SW480 (cell line): ENCODE data around the gene SNAP23.
"Not testable (repeated sequence)": the region's sequence is repeated elsewhere in the genome, so short reads cannot be mapped to it uniquely, and the experiment has no call there.

Source experiments
- DNase-seq: peaks from one replicate; pipeline ENCODE4 v3.0.0-alpha.2; 2016; ENCODE audit warnings: low spot score

Gene SNAP23

DNA sequence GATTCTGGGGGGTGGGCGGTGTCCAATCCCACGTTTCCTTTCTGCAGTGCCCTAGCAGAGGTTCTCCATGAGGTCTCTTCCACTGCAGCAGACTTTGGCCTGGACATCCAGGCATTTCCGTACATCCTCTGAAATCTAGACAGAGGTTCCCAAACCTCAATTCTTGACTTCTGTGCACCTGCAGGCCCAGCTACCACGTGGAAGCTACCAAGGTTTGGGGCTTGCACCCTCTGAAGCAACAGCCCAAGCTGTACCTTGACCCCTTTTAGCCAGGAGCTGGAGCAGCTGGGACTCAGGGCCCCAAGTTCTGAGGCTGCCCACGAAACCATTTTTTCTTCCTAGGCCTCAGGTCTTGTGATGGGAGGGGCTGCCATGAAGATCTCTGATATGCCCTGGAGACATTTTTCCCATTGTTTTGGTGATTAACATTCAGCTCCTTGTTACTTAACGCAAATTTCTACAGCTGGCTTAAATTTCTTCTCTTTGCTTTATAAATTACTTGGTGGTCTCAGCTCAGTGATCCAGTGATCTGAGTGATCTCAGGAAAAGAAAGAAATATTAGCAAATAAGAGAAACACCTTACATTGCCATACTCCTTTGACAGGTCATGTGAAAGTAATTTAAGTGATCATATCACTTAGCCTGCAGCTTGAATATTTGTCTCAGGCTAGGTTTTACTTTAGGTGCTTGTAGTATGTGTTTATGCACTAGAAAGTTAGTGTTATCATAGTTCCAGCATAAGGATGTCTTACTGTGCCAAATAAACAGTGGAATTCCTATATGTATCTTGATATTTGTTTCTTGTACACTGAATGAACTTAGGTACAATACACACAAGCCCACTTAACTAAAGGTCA lies 3.0 kb downstream of the SNAP23 start:
- no peak for DNase-seq

DNA sequence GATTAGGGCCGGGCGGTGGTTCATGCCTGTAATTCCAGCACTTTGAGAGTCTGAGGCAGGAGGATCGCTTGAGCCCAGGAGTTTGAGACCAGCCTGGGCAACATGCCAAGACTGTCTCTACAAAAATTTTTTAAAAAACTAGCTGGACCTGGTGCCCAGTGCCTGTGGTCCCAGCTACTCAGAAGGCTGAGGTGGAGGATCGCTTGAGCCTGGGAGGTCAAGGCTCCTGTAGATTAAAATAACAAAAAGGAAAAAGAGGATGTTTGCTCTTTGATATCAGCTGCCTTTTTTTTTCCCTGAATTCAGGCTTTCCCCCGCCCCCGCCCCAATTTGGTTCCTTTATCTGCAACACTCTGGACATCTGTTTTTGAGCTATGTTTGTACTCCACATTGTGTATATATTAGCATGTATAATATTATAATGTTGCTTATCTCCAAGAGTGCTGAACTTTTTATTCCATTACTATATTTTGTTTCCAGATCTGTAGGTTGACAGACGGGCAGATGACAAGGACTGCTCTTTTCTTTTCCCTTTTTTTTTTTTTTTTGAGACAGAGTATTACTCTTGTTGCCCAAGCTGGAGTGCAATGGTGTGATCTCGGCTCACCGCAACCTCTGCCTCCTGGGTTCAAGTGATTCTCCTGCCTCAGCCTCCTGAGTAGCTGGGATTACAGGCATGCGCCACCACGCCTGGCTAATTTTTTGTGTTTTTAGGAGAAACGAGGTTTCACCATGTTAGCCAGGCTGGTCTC lies 4.6 kb downstream of the SNAP23 start:
- no peak for DNase-seq

DNA sequence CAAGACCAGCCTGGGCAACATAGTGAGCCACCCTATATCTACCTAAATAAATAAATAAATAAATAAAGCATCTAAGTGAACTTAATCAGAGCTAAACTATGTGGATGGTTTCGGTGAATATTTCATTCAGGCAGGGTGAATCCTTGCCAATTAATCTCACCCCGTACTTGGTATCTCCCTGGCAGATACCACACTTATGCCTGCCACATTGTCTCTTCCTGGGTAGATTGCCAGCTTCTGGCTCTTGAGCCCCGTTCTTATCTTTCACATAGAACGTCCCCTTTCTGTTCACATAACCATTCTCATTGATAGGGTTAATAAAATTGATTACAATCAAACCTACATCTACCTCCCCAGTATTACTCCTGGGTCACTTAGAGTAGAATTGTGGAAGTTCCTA lies 7.0 kb downstream of the SNAP23 start:
- no peak for DNase-seq

DNA sequence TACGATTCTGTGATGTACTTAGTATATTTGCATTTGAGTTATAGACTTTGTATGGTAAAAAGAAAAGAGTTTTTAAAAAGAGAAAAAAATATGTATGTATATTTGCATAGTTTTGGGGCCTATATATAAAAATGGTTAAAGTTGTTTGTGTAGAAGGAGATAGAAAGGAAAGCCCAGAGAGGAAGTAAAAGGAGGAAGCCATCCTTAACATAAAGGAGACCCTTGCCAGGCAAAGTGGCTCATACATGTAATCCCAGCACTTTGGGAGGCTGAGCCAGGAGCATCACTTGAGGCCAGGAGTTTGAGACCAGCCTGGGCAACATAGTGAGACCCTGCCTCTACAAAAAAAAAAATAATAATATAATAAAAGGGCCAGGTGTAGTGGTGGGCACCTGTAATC lies 8.4 kb downstream of the SNAP23 start:
- no peak for DNase-seq

DNA sequence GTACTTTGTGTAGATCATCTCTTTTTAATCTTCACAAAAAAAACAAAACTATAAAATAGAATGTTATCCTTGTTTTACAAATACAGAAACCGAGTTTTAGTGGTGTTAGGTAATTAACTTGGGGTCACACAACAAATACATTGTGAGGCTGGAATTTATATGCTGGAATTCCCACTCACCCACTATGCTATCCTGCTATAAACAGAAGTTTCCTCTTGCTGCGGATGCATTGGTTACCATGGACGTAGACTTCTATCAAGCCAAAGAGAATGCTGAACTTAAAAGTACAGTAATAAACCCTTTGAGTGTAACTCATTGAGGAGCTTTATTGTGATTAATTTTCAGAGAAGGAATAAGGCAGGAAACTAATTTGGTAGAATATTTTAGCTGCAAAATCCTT lies 9.2 kb downstream of the SNAP23 start:
- no peak for DNase-seq

DNA sequence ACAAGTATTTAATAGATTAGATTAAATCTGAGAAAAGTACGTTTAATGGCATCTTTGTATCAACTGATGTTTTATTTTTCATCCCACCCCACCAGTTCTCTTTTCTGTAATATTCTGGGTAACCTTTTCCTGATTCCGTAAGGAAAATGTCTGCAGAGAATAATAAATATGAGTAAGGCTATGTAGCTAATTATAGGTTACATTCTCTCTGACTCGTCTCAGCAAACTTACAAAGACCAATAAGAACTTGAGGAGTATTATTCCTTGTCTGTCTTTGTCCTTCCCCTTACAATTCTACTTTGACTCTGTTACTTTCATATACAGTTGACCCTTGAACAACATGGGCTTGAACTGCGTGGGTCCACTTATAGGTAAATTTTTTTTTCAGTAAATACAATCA lies 12.1 kb downstream of the SNAP23 start:
- no peak for DNase-seq

DNA sequence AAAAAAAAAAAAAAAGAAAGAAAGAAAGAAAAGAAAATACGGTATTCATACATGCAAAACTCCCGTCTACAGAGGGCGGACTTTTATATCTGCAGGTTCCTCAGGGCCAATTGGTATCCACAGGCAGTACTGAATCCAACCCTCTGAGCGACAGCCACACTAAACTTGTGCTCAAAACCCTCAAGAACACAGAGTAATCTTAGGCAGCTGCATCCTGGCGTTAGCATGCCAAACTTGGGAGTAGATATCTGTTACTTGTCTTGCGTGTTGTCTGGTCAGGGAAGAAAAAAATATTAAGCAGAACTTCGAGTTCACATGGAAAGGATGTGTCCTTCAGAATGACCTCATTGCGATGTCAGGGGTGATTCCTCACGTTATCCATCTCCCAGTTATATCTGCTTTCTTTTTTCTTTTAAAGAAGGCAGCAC lies 12.8 kb downstream of the SNAP23 start:
- DNase-seq, result no peak

DNA sequence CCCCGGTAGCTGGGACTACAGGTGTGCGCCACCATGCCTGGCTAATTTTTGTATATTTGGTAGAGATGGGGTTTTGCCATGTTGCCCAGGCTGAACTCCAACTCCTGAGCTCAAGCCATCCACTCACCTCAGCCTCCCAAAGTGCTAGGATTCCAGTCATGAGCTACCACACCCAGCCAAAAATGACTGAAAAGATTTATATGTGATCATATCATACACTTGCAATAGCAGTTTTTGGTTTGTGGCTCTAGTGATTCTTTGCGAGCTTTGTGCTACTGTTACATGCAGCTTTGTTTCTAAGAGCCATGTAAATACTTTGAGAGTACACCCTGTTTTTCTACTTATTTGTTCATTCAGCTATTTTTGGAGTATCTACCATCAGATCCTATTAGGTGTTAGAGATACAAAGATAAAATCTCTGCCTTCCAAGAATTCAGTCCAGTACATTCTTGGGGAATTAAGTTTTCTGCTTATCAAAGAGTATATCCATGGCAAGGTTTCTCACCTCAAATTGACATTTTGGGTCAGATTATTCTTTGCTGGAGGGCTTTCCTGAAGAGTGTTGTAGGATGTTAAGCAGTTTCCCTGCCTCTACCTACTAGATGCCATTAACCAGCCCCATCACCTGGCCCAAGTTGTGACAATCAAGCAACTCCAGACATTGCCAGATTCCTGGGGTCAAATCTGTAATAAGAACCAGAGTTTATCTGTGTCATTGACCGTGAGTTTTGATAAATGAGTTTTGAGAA lies 15.0 kb downstream of the SNAP23 start:
- DNase-seq, result no peak

DNA sequence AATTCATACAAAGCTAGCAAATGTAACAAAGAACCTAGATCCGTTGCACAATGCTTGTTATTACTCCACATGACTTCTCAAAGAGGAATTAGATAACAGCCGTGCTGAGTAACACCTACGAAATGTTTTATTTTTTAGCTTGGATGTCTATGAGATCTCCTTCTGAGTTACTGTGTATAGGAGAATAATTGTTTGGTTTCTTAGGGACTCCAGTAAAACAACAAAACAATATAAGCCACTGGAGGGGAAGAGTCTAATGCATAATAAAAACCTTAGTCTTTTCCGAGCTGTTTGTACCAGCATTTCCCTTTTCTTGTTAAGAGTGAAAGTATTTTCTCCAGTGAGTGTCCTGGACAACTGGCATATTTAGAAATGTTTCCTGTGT lies 15.6 kb downstream of the SNAP23 start:
- DNase-seq, result no peak

DNA sequence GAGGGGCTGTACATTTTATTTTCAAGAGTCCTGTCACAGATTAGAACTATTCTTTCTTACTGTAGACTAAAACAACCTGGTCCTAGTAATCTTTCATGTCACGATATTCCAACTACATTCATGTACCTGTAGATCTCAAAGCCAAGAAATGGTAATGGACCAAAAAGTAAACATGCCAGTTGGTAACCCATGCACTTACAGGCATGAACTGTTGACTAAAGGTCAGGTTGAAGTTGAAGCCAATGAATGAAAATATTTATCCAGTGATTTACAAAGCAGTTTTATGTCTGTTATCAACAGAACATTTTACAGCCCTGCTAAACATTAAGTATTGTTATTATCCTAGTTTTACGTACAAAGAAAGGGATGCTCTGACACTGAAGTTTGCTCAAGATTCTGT lies 27.9 kb downstream of the SNAP23 start:
- DNase-seq, result no peak

DNA sequence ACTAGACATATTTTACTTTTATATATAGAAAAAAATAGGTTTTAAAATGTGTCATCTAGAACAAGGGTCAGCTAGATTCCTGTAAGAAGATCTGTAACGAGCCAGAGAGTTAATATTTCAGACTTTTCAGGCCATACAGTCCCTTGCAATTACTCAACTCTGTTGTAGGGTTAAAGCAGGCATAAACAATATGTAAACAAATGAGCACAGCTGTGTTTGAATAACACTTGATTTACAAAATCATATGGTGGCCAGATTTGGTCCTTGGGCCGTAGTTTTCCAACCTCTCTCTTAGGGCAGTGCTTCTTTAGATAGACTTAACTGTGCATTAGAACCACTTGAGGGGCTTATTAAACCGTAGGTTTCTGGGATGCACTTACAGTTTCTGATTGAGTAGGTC lies 33.5 kb downstream of the SNAP23 start:
- DNase-seq, result no peak

DNA sequence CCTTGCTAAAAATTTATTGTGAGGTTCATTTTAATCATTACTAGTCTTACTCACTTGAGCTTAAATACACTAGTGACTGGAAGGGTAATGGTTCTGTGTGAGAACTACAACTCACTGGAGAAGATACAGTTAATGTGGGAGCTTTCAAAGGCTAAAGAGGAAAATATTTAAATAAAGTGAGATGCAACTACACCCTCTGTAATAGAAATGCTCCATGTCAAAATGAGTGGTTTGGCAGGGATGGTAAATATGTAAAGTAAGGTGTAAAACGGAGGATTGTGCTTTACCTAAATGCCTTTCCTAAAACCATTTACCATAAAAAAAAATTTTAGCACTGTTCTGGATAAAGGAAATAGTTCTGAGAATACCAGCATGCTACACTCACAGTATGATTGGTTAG lies 37.8 kb downstream of the SNAP23 start:
- DNase-seq, result no peak

DNA sequence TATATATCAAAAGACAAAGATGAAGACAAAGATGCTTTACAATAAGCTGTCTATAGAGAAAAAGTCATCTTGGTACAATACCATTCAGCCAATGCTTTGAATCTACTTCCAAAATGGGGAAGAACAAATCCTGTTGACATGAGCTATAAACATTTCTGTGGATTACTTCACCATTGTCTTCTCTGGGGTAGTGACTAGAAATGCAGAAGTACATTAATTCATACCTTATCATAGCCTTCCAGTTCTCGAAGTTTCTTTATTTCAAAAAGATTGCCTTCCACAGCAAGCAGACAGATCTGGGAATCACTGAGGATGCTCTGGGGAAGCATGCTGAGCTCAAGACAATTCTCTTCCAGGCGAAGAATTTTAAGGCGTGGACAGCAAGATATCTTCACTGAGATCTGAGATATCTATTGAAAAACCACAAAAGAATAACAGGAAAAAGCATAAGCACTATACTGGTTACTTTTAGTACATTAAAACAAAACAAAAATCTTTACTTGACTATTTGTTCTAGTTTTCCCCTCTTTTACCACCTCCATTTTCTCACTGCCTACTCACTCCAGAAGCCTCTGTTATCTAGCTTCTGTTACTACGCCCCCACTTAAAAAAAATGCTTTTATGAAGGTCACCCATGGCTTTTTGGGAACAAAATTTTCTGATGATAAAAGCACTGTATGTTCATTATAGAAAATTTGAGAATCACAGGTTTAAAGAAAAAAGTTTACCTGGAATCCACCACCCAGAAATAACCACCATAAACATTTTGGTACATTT lies 49.6 kb downstream of the SNAP23 start:
- DNase-seq, result no peak

DNA sequence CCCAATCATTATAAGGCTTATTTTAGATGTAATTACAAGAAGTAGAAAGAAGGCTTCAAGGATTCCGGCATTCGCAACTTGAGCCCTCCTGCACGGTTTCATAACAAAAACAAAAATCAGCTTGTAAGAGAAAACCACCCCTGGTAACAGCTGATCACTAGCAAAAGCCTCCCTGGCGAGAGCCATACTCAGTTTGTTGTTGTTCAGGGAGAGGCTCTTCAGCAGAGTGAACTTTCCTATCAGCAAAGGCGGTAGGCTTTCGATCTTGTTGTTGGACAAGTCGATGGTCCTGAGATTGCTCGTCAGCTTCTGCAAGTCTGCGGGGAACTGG lies 52.4 kb downstream of the SNAP23 start:
- DNase-seq, result no peak

DNA sequence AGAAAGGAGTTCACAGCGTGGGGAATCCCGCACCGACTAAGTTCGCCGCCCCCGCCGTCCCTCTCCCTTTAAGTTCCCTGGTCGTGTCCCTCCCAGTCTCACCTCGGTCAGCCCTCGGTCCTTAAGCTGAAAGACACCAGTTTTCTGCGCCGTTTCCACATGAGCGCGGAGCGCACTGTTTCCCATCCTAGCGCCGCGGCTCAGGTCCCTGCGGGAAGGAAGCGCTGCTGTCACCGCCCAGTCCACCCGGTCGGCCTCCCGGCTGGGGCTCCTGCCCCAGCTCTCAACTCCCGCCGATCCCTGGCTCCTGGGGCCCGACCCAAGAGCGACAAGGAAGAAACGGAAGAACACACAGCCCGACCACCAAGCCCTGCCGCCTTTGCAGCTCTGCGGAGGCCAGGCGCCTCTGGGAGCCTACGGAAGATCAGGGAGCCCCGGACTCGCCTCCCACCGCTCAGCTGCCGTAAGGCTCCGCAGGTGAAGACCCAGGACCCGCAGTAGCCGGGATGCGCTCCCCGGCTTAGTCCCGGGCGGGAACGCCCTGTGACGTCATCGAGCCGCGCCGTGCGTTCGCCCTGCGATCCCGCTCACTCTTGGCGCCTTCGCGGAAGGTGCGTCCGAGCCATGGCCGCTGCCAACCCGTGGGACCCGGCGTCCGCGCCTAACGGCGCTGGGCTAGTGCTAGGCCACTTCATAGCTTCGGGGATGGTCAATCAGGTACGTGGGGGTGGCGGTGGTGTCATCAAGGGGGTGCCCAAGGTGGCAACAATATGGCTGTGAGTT lies 53.0 kb downstream of the SNAP23 start, which contains the start of the genes HAUS2 and LRRC57:
TSS of gene HAUS2 (plus strand) at position 590 of the 783 bp plus-strand sequence. CDS start at position 625, 35 bp downstream.
TSS of gene LRRC57 (minus strand) at position 545 of the 783 bp plus-strand sequence. CDS start at position 186, 359 bp downstream.
- DNase-seq, result peak; percentile 70

DNA sequence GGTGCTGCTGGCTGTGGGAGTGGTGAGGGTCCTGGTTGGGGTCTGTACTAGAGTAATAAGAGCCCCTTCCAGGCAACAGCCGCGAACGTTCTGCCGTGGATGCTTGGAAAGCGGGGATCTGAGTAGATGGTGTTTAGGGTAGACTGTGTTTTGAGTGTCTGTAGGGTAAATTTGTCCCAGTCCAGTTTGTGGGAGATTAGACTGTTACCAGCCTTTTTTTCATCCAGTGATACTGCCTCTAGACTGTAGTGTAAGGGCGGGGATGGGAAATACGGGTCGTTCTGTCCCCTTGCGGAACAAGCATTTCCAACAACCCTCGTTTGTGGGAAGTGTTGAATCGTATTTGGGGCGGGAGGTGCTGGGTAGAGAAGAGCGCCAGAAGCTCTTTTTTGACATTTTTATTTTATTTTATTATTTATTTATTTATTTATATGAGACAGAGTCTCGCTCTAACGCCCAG lies 53.6 kb downstream of the SNAP23 start:
- peak; percentile 58 for DNase-seq

DNA sequence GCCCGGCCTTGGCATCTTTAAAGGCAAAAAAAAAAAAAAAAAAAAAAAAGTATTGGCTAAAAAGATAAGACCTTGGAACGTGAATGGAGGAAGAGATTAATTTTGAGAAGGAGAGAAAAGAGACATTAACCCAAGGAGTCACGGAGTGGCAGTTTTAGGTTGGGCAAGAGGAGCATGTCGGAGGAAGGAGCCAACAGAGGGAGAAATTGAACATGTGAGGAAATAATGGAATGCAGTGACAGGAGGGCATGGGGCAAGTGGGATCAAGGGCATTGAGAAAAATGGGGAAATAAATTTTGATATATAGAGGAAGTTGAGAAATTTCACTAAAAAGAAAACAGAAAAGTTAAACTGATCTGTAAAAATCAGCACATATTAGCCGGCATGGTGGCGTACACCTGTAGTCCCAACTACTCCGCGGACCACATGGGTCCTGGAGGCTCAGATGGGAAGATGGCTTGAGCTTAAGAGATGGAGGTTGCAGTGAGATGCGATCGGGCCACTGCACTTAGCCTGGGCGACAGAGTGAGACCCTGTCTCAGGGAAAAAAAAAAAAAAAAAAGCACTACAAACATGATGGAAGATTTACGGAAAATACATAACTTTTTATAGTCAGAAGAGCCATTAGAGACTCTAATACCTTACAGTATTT lies 54.4 kb downstream of the SNAP23 start:
- DNase-seq, result no peak

DNA sequence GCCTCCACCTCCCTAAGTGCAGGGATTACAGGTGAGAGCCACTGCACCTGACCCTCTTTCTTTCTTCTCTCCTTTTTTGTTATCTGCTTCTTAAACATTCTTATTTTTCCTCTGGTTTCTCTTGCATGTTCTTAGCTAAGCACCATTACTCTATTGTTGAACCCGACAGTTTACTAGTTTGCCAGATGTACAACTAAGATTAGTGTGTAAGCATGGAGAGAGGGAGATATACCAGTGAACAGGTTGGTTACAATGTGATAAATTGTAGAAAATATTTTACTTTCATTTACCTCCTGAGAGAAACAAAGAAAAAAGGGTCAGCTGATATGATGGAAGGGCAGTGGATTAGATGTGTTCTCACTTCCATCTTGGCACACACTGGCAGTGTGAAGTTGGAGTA lies 58.1 kb downstream of the SNAP23 start:
- no peak for DNase-seq

DNA sequence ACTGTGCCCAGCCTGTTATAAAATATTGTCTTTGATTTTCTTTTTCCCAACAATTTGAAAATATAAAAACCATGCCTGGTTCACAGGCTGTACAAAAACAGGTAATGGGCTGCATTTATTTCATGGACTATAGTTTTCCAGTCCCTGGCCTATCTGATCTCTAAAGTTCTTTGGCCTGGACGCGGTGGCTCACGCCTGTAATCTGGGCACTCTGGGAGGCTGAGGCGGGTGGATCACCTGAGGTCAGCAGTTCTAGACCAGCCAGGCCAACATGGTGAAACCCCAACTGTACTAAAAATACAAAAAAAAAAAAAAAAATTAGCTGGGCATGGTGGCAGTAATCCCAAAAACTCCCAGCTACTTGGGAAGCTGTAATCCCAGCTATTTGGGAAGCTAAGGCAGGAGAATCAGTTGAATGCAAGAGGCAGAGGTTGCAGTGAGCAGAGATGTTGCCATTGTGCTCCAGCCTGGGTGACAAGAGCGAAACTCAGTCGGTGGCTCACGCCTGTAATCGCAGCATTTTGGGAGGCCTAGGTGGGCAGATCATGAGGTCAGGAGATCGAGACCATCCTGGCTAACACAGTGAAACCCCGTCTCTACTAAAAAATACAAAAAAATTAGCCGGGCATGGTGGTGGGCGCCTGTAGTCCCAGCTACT lies 61.2 kb downstream of the SNAP23 start:
- DNase-seq, result not testable (repeated sequence)

DNA sequence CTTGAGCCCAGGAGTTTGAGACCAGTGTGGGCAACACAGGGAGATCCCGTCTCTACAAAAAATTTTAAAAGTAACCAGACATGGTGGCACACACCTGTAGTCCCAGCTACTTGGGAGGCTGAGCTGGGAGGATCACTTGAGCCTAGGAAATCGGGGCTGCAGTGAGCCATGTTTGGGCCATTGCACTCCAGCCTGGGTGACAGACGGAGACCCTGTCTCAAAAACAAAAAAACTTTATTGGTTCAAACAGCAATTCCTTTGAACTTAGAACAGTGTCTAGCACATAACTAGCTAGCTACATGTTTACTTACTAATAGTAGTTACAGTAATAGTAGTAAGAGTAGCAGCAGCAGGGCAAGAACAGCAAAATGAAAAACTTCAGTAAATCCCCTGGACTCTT lies 63.3 kb downstream of the SNAP23 start:
- DNase-seq, result no peak
